Hepatocyte (in vitro differentiated cells): Measurements from ENCODE around the gene PYDC1.

Experiments
- EZH2 ChIP-seq: fragments of 200-600 bp; sonication (generic); IDR thresholded peaks from 2 replicates; pipeline ENCODE4 v1.6.1; 2016; ENCODE audit warnings: antibody characterized with exemption, mild to moderate bottlenecking, borderline replicate concordance
- TF ChIP-seq, protein P1 (sequence below): fragments of 200-600 bp; sonication (generic); IDR thresholded peaks from 2 replicates; pipeline ENCODE4 v1.5.1; 2016; ENCODE audit warnings: antibody characterized with exemption, mild to moderate bottlenecking; ENCODE audit not compliant: poor library complexity

DNA sequence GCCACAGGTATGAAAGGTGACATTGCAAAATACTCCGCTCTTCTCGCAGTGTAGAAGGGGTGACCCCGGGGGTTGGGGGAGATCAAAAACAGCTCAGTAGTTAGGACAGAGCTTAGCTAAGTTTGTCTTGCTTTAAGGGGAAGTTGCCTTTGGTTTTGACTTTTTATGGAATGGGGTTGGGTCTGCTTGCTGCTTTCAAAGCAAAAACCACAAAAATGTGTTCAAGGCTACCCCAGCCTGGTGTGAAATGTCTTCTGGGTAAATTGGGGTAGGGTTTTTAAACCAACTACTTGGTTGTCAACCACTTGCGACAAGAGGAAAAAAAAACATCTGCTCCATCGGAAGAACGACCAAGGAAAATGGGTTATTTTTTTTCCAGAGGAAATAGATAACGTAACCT, 30.8 kb downstream of the PYDC1 start:
- TF ChIP-seq, protein P1, sequence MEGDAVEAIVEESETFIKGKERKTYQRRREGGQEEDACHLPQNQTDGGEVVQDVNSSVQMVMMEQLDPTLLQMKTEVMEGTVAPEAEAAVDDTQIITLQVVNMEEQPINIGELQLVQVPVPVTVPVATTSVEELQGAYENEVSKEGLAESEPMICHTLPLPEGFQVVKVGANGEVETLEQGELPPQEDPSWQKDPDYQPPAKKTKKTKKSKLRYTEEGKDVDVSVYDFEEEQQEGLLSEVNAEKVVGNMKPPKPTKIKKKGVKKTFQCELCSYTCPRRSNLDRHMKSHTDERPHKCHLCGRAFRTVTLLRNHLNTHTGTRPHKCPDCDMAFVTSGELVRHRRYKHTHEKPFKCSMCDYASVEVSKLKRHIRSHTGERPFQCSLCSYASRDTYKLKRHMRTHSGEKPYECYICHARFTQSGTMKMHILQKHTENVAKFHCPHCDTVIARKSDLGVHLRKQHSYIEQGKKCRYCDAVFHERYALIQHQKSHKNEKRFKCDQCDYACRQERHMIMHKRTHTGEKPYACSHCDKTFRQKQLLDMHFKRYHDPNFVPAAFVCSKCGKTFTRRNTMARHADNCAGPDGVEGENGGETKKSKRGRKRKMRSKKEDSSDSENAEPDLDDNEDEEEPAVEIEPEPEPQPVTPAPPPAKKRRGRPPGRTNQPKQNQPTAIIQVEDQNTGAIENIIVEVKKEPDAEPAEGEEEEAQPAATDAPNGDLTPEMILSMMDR, result no peak
- no peak for TF ChIP-seq EZH2
